ENCODE measurements around the gene PTRH1. TPM values are rescaled to one million over a fixed set of nuclear protein-coding genes. Genes with fewer than 3 reads are reported as not detected.

Gene PTRH1
- total and polyA plus RNA-seq, 2 experiments from 2014 or later, result 23.7 to 27.5 TPM

GRCh38 chr9:127744398-127745110 lies 29.1 kb upstream of the PTRH1 start:
- DNase-seq (ENCODE audit: low read depth in 1 of 2, low spot score in 1 of 2), result no peak
- Histone ChIP-seq H3K27ac (no peak overlapping the region), H3K27me3 (peaks cover 3% of the 10 kb centered on the region), H3K4me3 (no peak overlapping the region), H3K36me3 (no peaks in the 10 kb centered on the region), H3K9me3 (ENCODE audit: low read depth) (no peaks in the 10 kb centered on the region), H3K4me1 (ENCODE audit: low read depth) (peaks cover 13% of the 10 kb centered on the region)
- TF ChIP-seq CTCF (IDR thresholded peaks at IDR 0.05; ENCODE audit: low read depth, low read length), result no peak

DNA sequence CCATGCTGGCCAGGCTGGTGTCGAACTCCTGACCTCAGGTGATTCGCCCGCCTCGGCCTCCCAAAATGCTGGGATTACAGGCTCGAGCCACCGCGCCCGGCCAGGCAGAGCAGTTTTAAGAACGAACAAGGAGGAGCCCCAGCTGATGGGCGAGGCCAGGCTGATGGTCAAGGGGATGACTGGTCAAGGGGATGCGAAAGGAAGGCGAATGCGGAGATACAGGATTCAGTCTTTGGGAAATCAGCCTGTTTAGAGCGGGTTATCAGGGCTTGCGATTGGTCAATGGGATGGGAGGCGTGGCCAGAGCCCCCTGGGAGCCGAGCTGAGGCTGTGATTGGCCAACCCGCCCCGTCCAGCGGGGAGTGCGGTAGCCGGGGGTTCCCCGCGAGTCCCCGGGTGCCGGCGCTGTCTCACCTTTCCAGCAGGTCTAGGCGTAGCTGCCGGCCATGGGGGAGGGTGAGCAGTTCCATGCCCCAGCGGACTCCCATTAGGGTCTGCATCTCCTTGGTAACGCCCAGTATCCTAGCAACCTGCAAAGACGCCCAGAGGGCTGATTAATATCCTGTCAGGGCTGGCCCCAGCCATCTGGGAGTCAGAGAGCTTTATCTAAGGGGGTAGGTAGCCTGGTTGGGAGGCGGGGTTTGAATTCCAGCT lies 27.1 kb upstream of the PTRH1 start:
- Histone ChIP-seq H3K27me3 (peaks cover under 1% of the 10 kb centered on the region), H3K9me3 (ENCODE audit: low read depth) (no peaks in the 10 kb centered on the region), H3K36me3 (no peaks in the 10 kb centered on the region), H3K27ac (peak overlapping the region; percentile 61), H3K4me3 (peak overlapping the region; percentile 38), H3K4me1 (ENCODE audit: low read depth) (peaks cover 13% of the 10 kb centered on the region)
- DNase-seq (ENCODE audit: low read depth in 1 of 2, low spot score in 1 of 2), result peak; percentile 14 to 90
- TF ChIP-seq CTCF (IDR thresholded peaks at IDR 0.05; ENCODE audit: low read depth, low read length), result no peak

GRCh38 chr9:127741831-127742434 lies 26.5 kb upstream of the PTRH1 start:
- DNase-seq (ENCODE audit: low read depth in 1 of 2, low spot score in 1 of 2), result peak in 1 of 2 donors; percentile 96
- Histone ChIP-seq H3K4me3 (peak overlapping the region; percentile 38), H3K27ac (peak overlapping the region; percentile 61), H3K4me1 (ENCODE audit: low read depth) (peaks cover 13% of the 10 kb centered on the region), H3K36me3 (no peaks in the 10 kb centered on the region), H3K9me3 (ENCODE audit: low read depth) (no peaks in the 10 kb centered on the region), H3K27me3 (no peaks in the 10 kb centered on the region)
- no peak for TF ChIP-seq CTCF (IDR thresholded peaks at IDR 0.05; ENCODE audit: low read depth, low read length)

GRCh38 chr9:127739614-127740330 lies 24.3 kb upstream of the PTRH1 start:
- H3K4me3 ChIP-seq, result no peak overlapping the region
- H3K27ac ChIP-seq, result peak overlapping the region; percentile 62
- no peaks in the 10 kb centered on the region for H3K27me3 ChIP-seq
- H3K9me3 ChIP-seq (ENCODE audit: low read depth), result no peaks in the 10 kb centered on the region
- no peaks in the 10 kb centered on the region for H3K36me3 ChIP-seq
- TF ChIP-seq CTCF (IDR thresholded peaks at IDR 0.05; ENCODE audit: low read depth, low read length), result no peak
- peaks cover 13% of the 10 kb centered on the region for H3K4me1 ChIP-seq (ENCODE audit: low read depth)
- DNase-seq (ENCODE audit: low read depth in 1 of 2, low spot score in 1 of 2), result peak; percentile 19 to 60

GRCh38 chr9:127738666-127739065 lies 23.2 kb upstream of the PTRH1 start:
- no peak for TF ChIP-seq CTCF (IDR thresholded peaks at IDR 0.05; ENCODE audit: low read depth, low read length)
- H3K9me3 ChIP-seq (ENCODE audit: low read depth), result no peaks in the 10 kb centered on the region
- no peaks in the 10 kb centered on the region for H3K27me3 ChIP-seq
- H3K27ac ChIP-seq, result no peak overlapping the region
- H3K36me3 ChIP-seq, result no peaks in the 10 kb centered on the region
- H3K4me1 ChIP-seq (ENCODE audit: low read depth), result peaks cover 13% of the 10 kb centered on the region
- H3K4me3 ChIP-seq, result no peak overlapping the region
- no peak for DNase-seq (ENCODE audit: low read depth in 1 of 2, low spot score in 1 of 2)

All from cardiac muscle cell (in vitro differentiated cells and primary cell).